Measurements from ENCODE around the gene KCNT2. TPM values are rescaled to one million over a fixed set of nuclear protein-coding genes. Genes with fewer than 3 reads are reported as not detected.

Gene KCNT2
- total and polyA plus RNA-seq, 2 of the 8 experiments (the other 6 are each of a cell fraction or from before 2014, with no cell fraction given) = 2.3 to 10.2 TPM

- H2BK120ac ChIP-seq (replicated peaks; ENCODE audit: low read depth, low read length) = no peak overlapping the region
- H3K14ac ChIP-seq (ENCODE audit: insufficient read length) = no peak overlapping the region
- peaks cover 0 to 2% of the 10 kb centered on the region in 2 experiments for H4K20me1 ChIP-seq (replicated peaks in 1 of 2; ENCODE audit: control insufficient read depth in 1 of 2, insufficient read depth in 2 of 2, low read length in 2 of 2)
- FAIRE-seq = no peak
- H3K9ac ChIP-seq (replicated peaks in 1 of 4; ENCODE audit: extremely low read depth in 1 of 4, low read depth in 3 of 4, low read length in 3 of 4) = no peak overlapping the region
- no peak for DNase-seq (ENCODE audit: low read depth in 1 of 2, low spot score in 2 of 2)
- H2AK5ac ChIP-seq (ENCODE audit: low read depth, low read length) = no peak overlapping the region
- no peak overlapping the region for H2BK15ac ChIP-seq (ENCODE audit: low read length)
- no peak overlapping the region for H2AFZ ChIP-seq (ENCODE audit: low read length)
- peaks cover 0 to 44% of the 10 kb centered on the region in 2 experiments; a peak in 2 of 4 replicates for H3K79me2 ChIP-seq (ENCODE audit: control insufficient read depth in 1 of 2, insufficient read depth in 2 of 2, low read length in 2 of 2)
- no peaks in the 10 kb centered on the region for H3K23me2 ChIP-seq (ENCODE audit: low read depth, low read length)
- peaks cover 4% of the 10 kb centered on the region; the same call in 1 of the 2 replicates for H3K79me1 ChIP-seq (ENCODE audit: low read depth, low read length)
- H2BK12ac ChIP-seq (ENCODE audit: low read depth, low read length) = no peak overlapping the region
- H2BK20ac ChIP-seq (ENCODE audit: low read length) = no peak overlapping the region
- ChIA-PET POLR2A (ENCODE audit: partially characterized antibody) (interaction anchor here (0.9 to 1.9 kb wide), 3 partner anchors 9 to 27 kb away, joined by 3 to 13 read pairs (median 3); partner anchors contain the start of gene KCNT2), CTCF (ENCODE audit: partially characterized antibody) (no interaction called here)
- no peaks in the 10 kb centered on the region for H3K36me3 ChIP-seq (ENCODE audit: control insufficient read depth in 2 of 4, insufficient read depth in 4 of 4, low read length in 3 of 4)
- H3K18ac ChIP-seq (ENCODE audit: extremely low read depth, low read length) = no peak overlapping the region
- no peak overlapping the region for H3K4ac ChIP-seq (replicated peaks; ENCODE audit: insufficient read length, low read depth, low read length)
- WGBS, 2 experiments (ENCODE audit: extremely low coverage in 1 of 2, insufficient coverage in 1 of 2, insufficient read length in 1 of 2, insufficient replicate concordance in 2 of 2, low coverage in 1 of 2, low lambda C conversion rate in 2 of 2, missing lambda C conversion rate in 1 of 2) = 92% methylated on average over 2 of the region's 2 CpGs; no CpG with 5 or more reads in 1 of the 2 experiments
- H4K5ac ChIP-seq (ENCODE audit: insufficient read length, low read depth, low read length) = no peak overlapping the region
- H3K23ac ChIP-seq (ENCODE audit: insufficient read length) = no peak overlapping the region
- H3K27ac ChIP-seq (ENCODE audit: low read depth, low read length) = no peak overlapping the region
- H3K4me2 ChIP-seq (ENCODE audit: insufficient read depth in 1 of 2, low read depth in 2 of 2, low read length in 2 of 2) = no peak overlapping the region
- no peak overlapping the region for H3K56ac ChIP-seq (replicated peaks; ENCODE audit: insufficient read length, low read depth, low read length)
- H3K27me3 ChIP-seq (replicated peaks in 1 of 4; ENCODE audit: control insufficient read depth in 3 of 4, extremely low read depth in 1 of 4, insufficient read depth in 3 of 4, low read length in 3 of 4) = no peaks in the 10 kb centered on the region
- H3K4me3 ChIP-seq (ENCODE audit: extremely low read depth in 1 of 4, insufficient read depth in 2 of 4, low read depth in 3 of 4, low read length in 4 of 4) = no peak overlapping the region
- no peak overlapping the region for H2BK5ac ChIP-seq (ENCODE audit: low read depth, low read length)
- no peak overlapping the region for H4K8ac ChIP-seq (ENCODE audit: extremely low read depth, insufficient read depth, low read length)
- no peaks in the 10 kb centered on the region; a peak in 1 of 7 replicates for H3K4me1 ChIP-seq (replicated peaks in 1 of 4; ENCODE audit: control insufficient read depth in 3 of 4, insufficient read depth in 4 of 4, low read length in 3 of 4)
- H3K9me3 ChIP-seq (ENCODE audit: insufficient read depth in 2 of 2, low read depth in 1 of 2, low read length in 1 of 2) = no peaks in the 10 kb centered on the region
- H4K91ac ChIP-seq (replicated peaks; ENCODE audit: insufficient read length, low read length) = no peak overlapping the region
- TF ChIP-seq TAF1 (IDR thresholded peaks at IDR 0.05; ENCODE audit: low read depth, low read length) = no peak
Observed at GRCh38 chr1:196594700-196595099, 13.5 kb downstream of the KCNT2 start.

All from H1 (cell line).